Measurements from ENCODE around the gene KCNT1.

Gene KCNT1

GRCh38 chr9:135777623-135778177 lies 75.7 kb downstream of the KCNT1 start:
- in situ Hi-C loops (cut with MboI; ENCODE audit: low sequenced_read_pairs) = no loop called here

- in situ Hi-C loops (cut with MboI; ENCODE audit: low sequenced_read_pairs) = no loop called here
These were observed 76.4 kb downstream of the KCNT1 start for GRCh38 chr9:135778421-135778820.

- in situ Hi-C loops (cut with MboI; ENCODE audit: low sequenced_read_pairs) = no loop called here
These were observed 77.6 kb downstream of the KCNT1 start for GRCh38 chr9:135779571-135779970.

GRCh38 chr9:135780086-135780485 lies 78.1 kb downstream of the KCNT1 start:
- in situ Hi-C loops (cut with MboI; ENCODE audit: low sequenced_read_pairs) = no loop called here

- in situ Hi-C loops (cut with MboI; ENCODE audit: low sequenced_read_pairs) = no loop called here
These were observed 78.6 kb downstream of the KCNT1 start for GRCh38 chr9:135780626-135781025.

GRCh38 chr9:135782946-135783345 lies 81.0 kb downstream of the KCNT1 start:
- in situ Hi-C loops (cut with MboI; ENCODE audit: low sequenced_read_pairs) = no loop called here

GRCh38 chr9:135783540-135784245 lies 81.7 kb downstream of the KCNT1 start:
- in situ Hi-C loops (cut with MboI; ENCODE audit: low sequenced_read_pairs) = no loop called here

GRCh38 chr9:135785013-135785575 lies 83.1 kb downstream of the KCNT1 start:
- in situ Hi-C loops (cut with MboI; ENCODE audit: low sequenced_read_pairs) = no loop called here

GRCh38 chr9:135786146-135786690 lies 84.2 kb downstream of the KCNT1 start:
- in situ Hi-C loops (cut with MboI; ENCODE audit: low sequenced_read_pairs) = no loop called here

- in situ Hi-C loops (cut with MboI; ENCODE audit: low sequenced_read_pairs) = no loop called here
These were observed 85.3 kb downstream of the KCNT1 start for GRCh38 chr9:135787317-135787716.

GRCh38 chr9:135787776-135788575 lies 86.0 kb downstream of the KCNT1 start:
- in situ Hi-C loops (cut with MboI; ENCODE audit: low sequenced_read_pairs) = no loop called here

GRCh38 chr9:135788576-135789300 lies 86.8 kb downstream of the KCNT1 start:
- in situ Hi-C loops (cut with MboI; ENCODE audit: low sequenced_read_pairs) = no loop called here

GRCh38 chr9:135789838-135790291 lies 87.9 kb downstream of the KCNT1 start:
- in situ Hi-C loops (cut with MboI; ENCODE audit: low sequenced_read_pairs) = no loop called here

GRCh38 chr9:135790356-135790755 lies 88.4 kb downstream of the KCNT1 start:
- in situ Hi-C loops (cut with MboI; ENCODE audit: low sequenced_read_pairs) = no loop called here

GRCh38 chr9:135790850-135791249 lies 88.9 kb downstream of the KCNT1 start:
- in situ Hi-C loops (cut with MboI; ENCODE audit: low sequenced_read_pairs) = no loop called here

- in situ Hi-C loops (cut with MboI; ENCODE audit: low sequenced_read_pairs) = no loop called here
These were observed 89.7 kb downstream of the KCNT1 start for GRCh38 chr9:135791431-135792267.

- in situ Hi-C loops (cut with MboI; ENCODE audit: low sequenced_read_pairs) = no loop called here
These were observed 90.5 kb downstream of the KCNT1 start for GRCh38 chr9:135792268-135793128.

- in situ Hi-C loops (cut with MboI; ENCODE audit: low sequenced_read_pairs) = no loop called here
These were observed 91.5 kb downstream of the KCNT1 start for GRCh38 chr9:135793221-135794056.

Data from HL-60/S4 treated with phorbol 12-myristate 13-acetate at 8.2 ng/mL for 4 days and 3 days (cell line).